Parathyroid adenoma (tissue), 2 donors: ENCODE results near the gene CUX1.

Experiments used
- H2AFZ ChIP-seq: fragments of 300-600 bp; sonication (generic); one replicate; pipeline ENCODE4 v1.7.0; 2017; ENCODE audit warnings: antibody characterized with exemption, mild to moderate bottlenecking
- H3K27ac ChIP-seq: fragments of 300-600 bp; sonication (generic); one replicate; pipeline ENCODE4 v1.7.0; 2017
- H3K27me3 ChIP-seq: fragments of 300-600 bp; sonication (generic); one replicate; pipeline ENCODE4 v1.7.0; 2017; ENCODE audit warnings: low read length; ENCODE audit not compliant: control insufficient read depth, insufficient read depth
- H3K36me3 ChIP-seq: fragments of 300-600 bp; sonication (generic); one replicate; pipeline ENCODE4 v1.7.0; 2017; ENCODE audit warnings: low read length; ENCODE audit not compliant: control insufficient read depth, insufficient read depth
- H3K4me1 ChIP-seq: fragments of 300-600 bp; sonication (generic); one replicate; pipeline ENCODE4 v1.7.0; 2017; ENCODE audit warnings: control low read depth
- H3K4me2 ChIP-seq: fragments of 300-600 bp; sonication (generic); one replicate; pipeline ENCODE4 v1.7.0; 2017; ENCODE audit warnings: low read length
- H3K4me3 ChIP-seq: fragments of 300-600 bp; sonication (generic); one replicate; pipeline ENCODE4 v1.7.0; 2017; ENCODE audit warnings: low read depth, low read length
- H3K79me2 ChIP-seq: fragments of 300-600 bp; sonication (generic); one replicate; pipeline ENCODE4 v1.7.0; 2017; ENCODE audit warnings: control low read depth
- H3K9ac ChIP-seq: fragments of 300-600 bp; sonication (generic); one replicate; pipeline ENCODE4 v1.7.0; 2017; ENCODE audit warnings: mild to moderate bottlenecking
- H3K9me3 ChIP-seq: fragments of 300-600 bp; sonication (generic); one replicate; pipeline ENCODE4 v1.7.0; 2017; ENCODE audit warnings: low read length; ENCODE audit not compliant: control insufficient read depth
- TF ChIP-seq, protein P1 (sequence below): fragments of 300-600 bp; sonication (generic); IDR thresholded peaks from one replicate; pipeline ENCODE4 v1.7.0; 2017; ENCODE audit warnings: antibody characterized with exemption, mild to moderate bottlenecking
- donor health status: primary hyperparathyroidism.

Gene CUX1

DNA sequence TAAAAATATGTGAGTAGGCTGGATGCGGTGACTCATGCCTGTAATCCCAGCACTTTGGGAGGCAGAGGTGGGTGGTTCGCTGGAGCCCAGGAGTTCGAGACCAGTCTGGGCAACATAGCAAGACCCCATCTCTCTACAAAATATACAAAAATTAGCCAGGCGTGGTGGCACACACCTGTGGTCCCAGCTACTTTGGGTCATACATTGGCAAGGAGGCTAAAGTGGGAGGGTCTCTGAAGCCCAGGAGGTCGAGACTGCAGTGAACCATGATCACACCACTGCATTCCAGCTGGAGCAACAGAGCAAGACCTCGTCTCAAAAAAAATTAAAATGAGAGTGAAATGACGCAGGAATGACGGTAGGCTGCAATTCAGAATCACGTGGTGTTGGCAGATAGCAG lies 404.5 kb downstream of the CUX1 start:
- Histone ChIP-seq H3K27me3 (no peaks in the 10 kb centered on the region), H3K36me3 (no peaks in the 10 kb centered on the region), H3K9ac (no peak overlapping the region), H3K4me2 (no peak overlapping the region), H3K9me3 (no peaks in the 10 kb centered on the region), H3K4me3 (no peak overlapping the region), H2AFZ (no peak overlapping the region), H3K27ac (no peak overlapping the region), H3K4me1 (peaks cover 10% of the 10 kb centered on the region), H3K79me2 (no peaks in the 10 kb centered on the region)
- TF ChIP-seq, protein P1, sequence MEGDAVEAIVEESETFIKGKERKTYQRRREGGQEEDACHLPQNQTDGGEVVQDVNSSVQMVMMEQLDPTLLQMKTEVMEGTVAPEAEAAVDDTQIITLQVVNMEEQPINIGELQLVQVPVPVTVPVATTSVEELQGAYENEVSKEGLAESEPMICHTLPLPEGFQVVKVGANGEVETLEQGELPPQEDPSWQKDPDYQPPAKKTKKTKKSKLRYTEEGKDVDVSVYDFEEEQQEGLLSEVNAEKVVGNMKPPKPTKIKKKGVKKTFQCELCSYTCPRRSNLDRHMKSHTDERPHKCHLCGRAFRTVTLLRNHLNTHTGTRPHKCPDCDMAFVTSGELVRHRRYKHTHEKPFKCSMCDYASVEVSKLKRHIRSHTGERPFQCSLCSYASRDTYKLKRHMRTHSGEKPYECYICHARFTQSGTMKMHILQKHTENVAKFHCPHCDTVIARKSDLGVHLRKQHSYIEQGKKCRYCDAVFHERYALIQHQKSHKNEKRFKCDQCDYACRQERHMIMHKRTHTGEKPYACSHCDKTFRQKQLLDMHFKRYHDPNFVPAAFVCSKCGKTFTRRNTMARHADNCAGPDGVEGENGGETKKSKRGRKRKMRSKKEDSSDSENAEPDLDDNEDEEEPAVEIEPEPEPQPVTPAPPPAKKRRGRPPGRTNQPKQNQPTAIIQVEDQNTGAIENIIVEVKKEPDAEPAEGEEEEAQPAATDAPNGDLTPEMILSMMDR: no peak

DNA sequence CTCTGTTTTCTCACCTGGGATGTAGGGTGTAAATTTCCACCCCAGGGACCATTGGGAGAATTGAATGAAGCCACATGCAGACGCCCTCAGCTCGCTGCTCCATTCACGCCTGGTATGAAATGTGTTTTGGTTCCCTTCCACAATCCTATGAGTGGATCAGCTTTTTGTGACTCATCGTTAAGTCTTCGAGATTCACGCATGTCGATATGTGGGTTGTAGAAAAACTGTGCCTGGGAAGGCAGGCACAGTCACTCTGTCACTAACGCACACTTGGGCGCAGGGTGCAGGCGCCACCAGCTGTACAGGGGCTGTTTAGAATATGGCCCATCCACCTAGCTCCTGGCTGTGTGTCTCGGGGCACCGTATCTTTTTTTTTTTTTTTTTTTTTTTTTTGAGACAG lies 405.0 kb downstream of the CUX1 start:
- H3K9me3 ChIP-seq: no peaks in the 10 kb centered on the region
- no peaks in the 10 kb centered on the region for H3K79me2 ChIP-seq
- H3K9ac ChIP-seq: no peak overlapping the region
- no peak overlapping the region for H2AFZ ChIP-seq
- no peak overlapping the region for H3K27ac ChIP-seq
- no peaks in the 10 kb centered on the region for H3K27me3 ChIP-seq
- no peaks in the 10 kb centered on the region for H3K36me3 ChIP-seq
- no peak overlapping the region for H3K4me2 ChIP-seq
- TF ChIP-seq, protein P1: no peak
- peaks cover 10% of the 10 kb centered on the region for H3K4me1 ChIP-seq
- H3K4me3 ChIP-seq: no peak overlapping the region

DNA sequence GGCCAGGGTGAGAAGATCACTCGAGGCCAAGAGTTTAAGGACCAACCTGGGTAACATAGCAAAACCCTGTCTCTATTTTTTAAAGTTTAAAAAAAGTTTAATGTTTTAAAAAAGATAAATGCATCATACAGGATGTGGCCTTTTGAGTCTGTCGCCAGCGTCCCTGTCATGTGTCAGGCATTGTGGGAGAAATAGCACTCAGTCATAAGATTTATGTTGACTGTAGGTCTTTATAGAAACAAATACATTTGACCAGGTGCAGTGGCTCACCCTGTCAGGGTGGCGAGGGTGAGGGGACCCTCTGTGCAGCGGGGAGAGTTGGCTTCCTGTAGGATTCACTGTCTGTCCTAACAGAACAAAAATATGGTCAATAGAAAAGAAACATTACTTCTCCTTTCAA lies 405.8 kb downstream of the CUX1 start:
- Histone ChIP-seq H3K4me2 (no peak overlapping the region), H3K9ac (no peak overlapping the region), H3K9me3 (no peaks in the 10 kb centered on the region), H3K27ac (no peak overlapping the region), H3K79me2 (no peaks in the 10 kb centered on the region), H2AFZ (no peak overlapping the region), H3K36me3 (no peaks in the 10 kb centered on the region), H3K4me1 (peaks cover 10% of the 10 kb centered on the region), H3K4me3 (no peak overlapping the region), H3K27me3 (no peaks in the 10 kb centered on the region)
- TF ChIP-seq, protein P1: no peak

DNA sequence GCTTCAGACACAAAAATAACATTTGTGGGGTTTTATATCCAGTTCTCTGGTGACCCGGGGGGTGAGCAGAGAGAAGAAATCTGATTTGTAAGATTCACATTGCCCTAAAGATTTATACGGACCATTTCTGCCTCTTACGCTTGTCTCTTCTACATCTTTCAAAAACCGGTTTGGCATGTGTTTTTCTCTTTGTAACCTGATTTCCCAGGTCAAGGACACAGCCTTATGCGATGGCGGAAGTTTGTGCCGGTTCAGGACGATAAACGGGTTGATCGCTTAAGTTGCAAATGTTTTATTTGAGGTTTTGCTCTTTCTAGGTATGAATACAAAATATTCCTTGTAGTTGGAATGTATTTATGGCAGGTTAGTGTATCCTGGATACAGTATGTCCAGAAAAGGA lies 407.6 kb downstream of the CUX1 start:
- TF ChIP-seq, protein P1: no peak
- peak overlapping the region; percentile 78 for H3K27ac ChIP-seq
- peak overlapping the region; percentile 23 for H2AFZ ChIP-seq
- H3K9me3 ChIP-seq: no peaks in the 10 kb centered on the region
- H3K27me3 ChIP-seq: no peaks in the 10 kb centered on the region
- no peak overlapping the region for H3K4me3 ChIP-seq
- peak overlapping the region; percentile 48 for H3K4me2 ChIP-seq
- H3K4me1 ChIP-seq: peaks cover 10% of the 10 kb centered on the region
- H3K9ac ChIP-seq: no peak overlapping the region
- H3K79me2 ChIP-seq: no peaks in the 10 kb centered on the region
- no peaks in the 10 kb centered on the region for H3K36me3 ChIP-seq

DNA sequence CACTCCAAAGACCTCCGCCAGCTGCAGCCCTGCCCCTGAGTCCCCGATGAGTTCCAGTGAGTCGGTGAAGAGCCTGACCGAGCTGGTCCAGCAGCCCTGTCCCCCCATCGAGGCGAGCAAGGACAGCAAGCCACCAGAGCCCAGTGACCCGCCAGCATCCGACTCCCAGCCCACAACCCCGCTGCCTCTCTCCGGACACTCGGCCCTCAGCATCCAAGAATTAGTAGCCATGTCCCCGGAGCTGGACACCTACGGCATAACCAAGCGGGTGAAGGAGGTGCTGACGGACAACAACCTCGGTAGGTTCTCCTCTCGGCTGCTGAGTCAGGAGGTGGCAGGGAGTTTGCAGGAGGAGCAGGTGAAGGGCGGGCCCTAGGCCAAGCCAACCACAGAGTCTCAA lies 409.9 kb downstream of the CUX1 start:
- Histone ChIP-seq H3K4me1 (peaks cover 10% of the 10 kb centered on the region), H3K9ac (no peak overlapping the region), H3K27me3 (no peaks in the 10 kb centered on the region), H3K36me3 (no peaks in the 10 kb centered on the region), H3K4me2 (peak overlapping the region; percentile 87), H3K79me2 (no peaks in the 10 kb centered on the region), H2AFZ (peak overlapping the region; percentile 36), H3K9me3 (no peaks in the 10 kb centered on the region), H3K27ac (peak overlapping the region; percentile 39), H3K4me3 (peak overlapping the region; percentile 62)
- TF ChIP-seq, protein P1: no peak
